Measurements from ENCODE around the gene PUS7L. TPM values are rescaled to one million over a fixed set of nuclear protein-coding genes. Genes with fewer than 3 reads are reported as not detected.
A peak's percentile ranks its signal among the peaks of the same experiment; 100 is the strongest.

The PUS7L gene
- total and polyA plus RNA-seq, 2 of the 13 experiments (the other 11 are each of a cell fraction or from before 2014, with no cell fraction given), result 6.5 to 37.6 TPM

GRCh38 chr12:43805860-43806736 is 47.5 kb upstream of the PUS7L start, which contains the start of gene TWF1 (continued):
- no peak for TF ChIP-seq TFAP4 (IDR thresholded peaks at IDR 0.05; ENCODE audit: borderline replicate concordance, low read depth)
- TF ChIP-seq ZNF615 (CRISPR knock-in tag; IDR thresholded peaks at IDR 0.05; ENCODE audit: borderline replicate concordance), result no peak
- no peak for TF ChIP-seq CCDC6 (CRISPR knock-in tag; IDR thresholded peaks at IDR 0.05)
- TF ChIP-seq ZUFSP (CRISPR knock-in tag; IDR thresholded peaks at IDR 0.05; ENCODE audit: borderline replicate concordance), result no peak
- no peak for TF ChIP-seq ZNF569 (CRISPR knock-in tag; IDR thresholded peaks at IDR 0.05; ENCODE audit: borderline replicate concordance)
- no peak for TF ChIP-seq ATM (IDR thresholded peaks at IDR 0.05; ENCODE audit: borderline replicate concordance)
- no peak for TF ChIP-seq ZNF160 (CRISPR knock-in tag; IDR thresholded peaks at IDR 0.05)
- no peak for TF ChIP-seq ZNF749 (CRISPR knock-in tag; IDR thresholded peaks at IDR 0.05; ENCODE audit: borderline replicate concordance)
- no peak for TF ChIP-seq ZNF570 (CRISPR knock-in tag; IDR thresholded peaks at IDR 0.05; ENCODE audit: borderline replicate concordance)
- peak; percentile 78 for TF ChIP-seq KMT2B (CRISPR knock-in tag; IDR thresholded peaks at IDR 0.05)
- TF ChIP-seq MAFF (IDR thresholded peaks at IDR 0.05; ENCODE audit: low read depth, low read length), result peak; percentile 75
- TF ChIP-seq SAFB2 (CRISPR knock-in tag; IDR thresholded peaks at IDR 0.05; ENCODE audit: borderline replicate concordance, low read depth), result no peak
- TF ChIP-seq SP5 (CRISPR knock-in tag; IDR thresholded peaks at IDR 0.05; ENCODE audit: borderline replicate concordance, low read depth), result 0 out of 2 replicates have a peak, but pooled peaks have one; percentile 23
- no peak for TF ChIP-seq TGIF2 (CRISPR knock-in tag; IDR thresholded peaks at IDR 0.05)
- TF ChIP-seq HMGXB3 (CRISPR knock-in tag; IDR thresholded peaks at IDR 0.05; ENCODE audit: borderline replicate concordance), result 0 out of 2 replicates have a peak, but pooled peaks have one; percentile 24
- no peak; the same call in 1 of the 2 replicates for TF ChIP-seq ZBED4 (CRISPR knock-in tag; IDR thresholded peaks at IDR 0.05; ENCODE audit: borderline replicate concordance)
- no peak for TF ChIP-seq IRX3 (CRISPR knock-in tag; IDR thresholded peaks at IDR 0.05; ENCODE audit: borderline replicate concordance, low read depth)
- TF ChIP-seq KDM6A (CRISPR knock-in tag; IDR thresholded peaks at IDR 0.05; ENCODE audit: low read depth), result no peak

All from HepG2 (cell line).